ENCODE results near the gene NR4A3.
"Not testable (repeated sequence)": the region's sequence is repeated elsewhere in the genome, so short reads cannot be mapped to it uniquely, and the experiment has no call there.

NR4A3 gene

DNA sequence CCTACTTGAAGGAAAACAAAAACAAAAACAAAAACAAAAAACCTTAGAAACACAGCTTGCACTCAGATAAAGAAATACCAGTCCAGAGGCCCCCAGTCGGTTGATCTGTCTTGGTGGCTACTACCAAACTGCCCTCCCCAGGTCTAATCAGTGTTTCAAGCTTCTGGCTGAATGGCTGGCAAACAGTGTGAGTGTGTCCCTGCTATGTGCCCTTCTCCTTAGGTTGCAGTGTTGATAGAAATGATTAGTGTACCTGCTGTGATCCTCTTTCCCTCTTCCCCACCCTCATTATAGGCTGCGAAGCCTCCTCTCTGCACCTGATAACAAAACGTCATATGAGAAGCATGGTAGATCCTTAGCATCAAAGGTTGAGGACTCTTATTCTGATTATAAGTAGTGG lies 12.8 kb downstream of the NR4A3 start:
- no peak for DNase-seq (ENCODE audit: low read depth)

DNA sequence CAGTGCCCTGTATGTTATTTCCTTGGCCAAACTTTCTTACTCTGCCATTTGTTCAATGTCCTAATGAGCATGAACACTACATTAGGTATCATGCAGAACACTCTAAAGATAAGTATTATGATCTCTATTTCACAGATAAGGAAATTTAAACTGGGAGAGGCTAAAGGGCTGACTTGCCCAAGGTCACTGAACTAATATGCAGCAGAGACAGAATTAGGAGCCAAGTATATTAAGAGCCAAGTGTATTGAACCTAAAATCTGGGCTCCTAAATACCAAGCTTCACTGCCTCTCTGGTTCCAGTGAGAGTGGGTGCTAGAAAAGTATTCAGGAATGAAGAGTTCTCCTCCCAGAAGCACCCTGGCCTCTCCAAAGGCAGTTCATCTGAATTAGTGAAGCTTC lies 13.5 kb downstream of the NR4A3 start:
- DNase-seq (ENCODE audit: low read depth) = no peak

DNA sequence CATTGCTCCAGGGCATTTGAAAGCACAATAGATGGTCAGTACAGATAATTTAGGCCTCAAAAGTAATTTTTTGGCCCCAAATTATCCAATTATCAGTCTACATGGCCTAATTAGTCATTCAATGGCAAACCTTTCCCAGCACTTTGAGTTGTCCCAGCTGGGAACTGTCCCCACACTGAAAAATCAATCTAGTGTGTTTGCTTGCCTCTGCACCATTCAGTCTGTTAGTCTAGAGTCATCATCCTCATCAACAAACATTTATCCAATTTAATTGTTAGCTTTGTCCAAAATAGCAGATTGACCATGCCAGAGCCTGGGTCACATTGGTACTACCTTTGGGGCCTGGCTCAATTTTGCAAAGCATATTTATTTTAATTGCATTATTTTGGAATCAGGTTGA lies 13.9 kb downstream of the NR4A3 start:
- DNase-seq (ENCODE audit: low read depth) = no peak

DNA sequence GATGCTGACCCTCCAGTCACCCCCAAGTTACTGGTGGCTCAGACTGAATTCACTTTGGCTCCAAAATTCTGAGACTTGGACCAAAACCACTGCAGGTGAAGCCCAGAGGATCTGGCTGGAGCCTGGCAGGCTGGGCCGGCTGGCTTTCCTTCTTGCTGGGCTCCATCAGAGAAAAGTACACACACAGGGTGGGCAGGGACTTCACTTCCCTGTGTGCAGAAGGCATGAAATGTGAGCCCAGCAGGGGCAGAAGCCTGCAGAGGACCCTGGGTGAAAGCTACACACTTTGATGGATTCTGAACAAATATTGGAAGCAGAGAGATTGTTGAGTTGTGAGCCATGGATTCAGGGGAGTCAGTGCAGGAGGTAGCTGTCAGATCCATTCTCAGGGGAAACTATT lies 18.4 kb downstream of the NR4A3 start:
- no peak for DNase-seq (ENCODE audit: low read depth)

DNA sequence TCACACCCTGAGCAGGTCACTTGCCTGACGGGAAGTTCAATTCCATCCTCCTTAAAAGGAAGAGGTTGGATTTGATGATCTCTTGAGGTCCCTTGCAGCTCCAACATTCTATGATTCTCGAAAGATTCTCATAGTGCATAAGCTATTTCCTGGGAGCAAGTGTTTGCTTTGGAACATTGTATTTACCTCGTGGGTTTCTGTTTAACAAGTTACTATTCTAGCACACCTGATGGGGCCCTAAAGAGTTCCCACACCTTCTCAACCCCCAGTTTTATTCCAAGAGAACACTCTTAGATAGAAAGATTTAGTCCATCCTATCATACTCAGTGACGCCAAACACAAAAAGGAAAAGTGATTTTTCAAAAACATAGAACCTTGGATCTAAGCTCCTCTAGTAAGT lies 23.4 kb downstream of the NR4A3 start:
- no peak for DNase-seq (ENCODE audit: low read depth)

DNA sequence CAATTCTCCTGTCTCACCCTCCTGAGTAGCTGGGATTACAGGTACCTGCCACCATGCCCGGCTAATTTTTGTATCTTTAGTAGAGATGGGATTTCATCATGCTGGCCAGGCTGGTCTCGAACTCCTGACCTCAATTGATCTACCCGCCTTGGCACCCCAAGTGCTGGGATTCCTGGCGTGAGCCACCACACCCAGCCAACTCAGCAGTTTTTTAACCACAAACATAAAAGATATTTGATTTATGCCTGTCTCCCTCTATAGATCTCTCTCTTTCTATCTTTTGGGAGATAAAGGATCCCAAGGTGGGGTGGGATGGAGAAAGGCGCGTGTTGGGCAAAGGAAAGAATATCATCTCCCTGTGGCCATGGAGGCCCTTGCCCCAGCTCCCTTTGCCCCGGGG lies 26.8 kb downstream of the NR4A3 start:
- no peak for DNase-seq (ENCODE audit: low read depth)

DNA sequence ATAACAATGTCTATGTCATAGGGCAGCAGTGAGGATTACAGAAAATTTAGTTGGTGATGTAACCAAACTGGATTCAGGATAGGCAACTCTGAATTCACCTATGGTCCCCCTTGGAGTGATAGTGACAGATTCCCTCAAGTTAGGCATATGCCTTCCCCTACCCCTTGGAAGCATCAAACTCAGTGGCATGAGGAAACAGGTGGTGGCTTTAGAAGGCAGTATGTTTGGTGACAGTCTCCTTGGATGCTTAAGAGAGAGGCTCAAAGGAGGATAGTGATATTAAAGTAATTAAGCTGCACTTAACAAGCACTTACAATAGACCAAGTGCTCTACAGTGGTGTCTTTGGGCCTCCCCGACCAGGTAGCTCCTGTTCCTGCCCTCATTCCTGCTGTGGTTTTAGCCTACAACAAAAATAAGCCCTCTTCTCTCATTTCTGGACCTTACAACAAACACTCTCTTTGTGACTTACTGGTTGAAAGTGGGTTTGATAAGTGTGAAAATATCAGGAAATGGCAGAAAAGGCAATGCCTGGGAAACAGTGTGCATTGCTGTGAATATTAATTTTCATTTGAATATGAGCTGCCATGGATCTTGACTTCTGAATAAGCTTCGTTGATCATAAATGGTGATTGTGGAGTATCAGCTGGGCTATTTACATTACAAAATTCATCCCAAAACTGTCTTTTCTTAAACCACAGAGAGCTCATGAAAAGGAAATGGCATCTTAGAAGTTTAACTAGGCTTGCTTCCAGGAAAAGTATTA lies 29.2 kb downstream of the NR4A3 start:
- DNase-seq (ENCODE audit: low read depth) = no peak

DNA sequence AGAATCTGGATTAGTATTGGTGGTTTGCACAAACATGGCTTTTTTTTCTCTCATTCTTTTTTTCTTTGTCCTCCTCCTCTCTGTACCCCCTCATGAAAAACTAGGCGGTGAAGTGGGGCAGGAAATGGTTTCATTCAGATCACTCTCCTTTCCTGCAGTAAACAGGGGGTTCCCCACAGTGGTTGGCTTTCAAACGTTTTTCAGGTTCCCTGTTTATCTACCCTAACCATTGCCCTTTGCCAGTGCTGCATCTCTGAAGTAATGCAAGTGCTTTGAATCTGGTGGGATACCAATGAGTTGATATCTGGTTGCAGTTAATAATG lies 29.8 kb downstream of the NR4A3 start:
- DNase-seq (ENCODE audit: low read depth) = no peak

DNA sequence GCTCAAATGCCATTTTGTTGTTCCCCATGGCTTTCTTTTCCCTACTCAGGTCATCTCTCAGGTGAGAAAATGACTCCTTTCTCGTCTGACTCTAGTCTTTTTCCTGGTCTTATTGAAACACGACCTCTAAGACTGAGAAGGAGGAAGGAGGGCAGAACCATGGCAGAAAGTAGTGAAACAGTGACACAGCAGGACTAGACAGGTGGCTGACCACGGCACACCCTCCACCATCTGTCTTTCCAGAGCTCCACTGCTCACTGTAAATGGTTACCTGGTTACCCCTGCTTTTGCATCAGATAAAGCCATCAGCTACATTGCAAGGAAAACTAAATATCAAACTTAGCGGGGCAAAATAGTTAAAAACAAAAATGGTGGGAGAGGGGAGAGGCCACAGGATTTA lies 30.9 kb downstream of the NR4A3 start:
- DNase-seq (ENCODE audit: low read depth) = no peak

DNA sequence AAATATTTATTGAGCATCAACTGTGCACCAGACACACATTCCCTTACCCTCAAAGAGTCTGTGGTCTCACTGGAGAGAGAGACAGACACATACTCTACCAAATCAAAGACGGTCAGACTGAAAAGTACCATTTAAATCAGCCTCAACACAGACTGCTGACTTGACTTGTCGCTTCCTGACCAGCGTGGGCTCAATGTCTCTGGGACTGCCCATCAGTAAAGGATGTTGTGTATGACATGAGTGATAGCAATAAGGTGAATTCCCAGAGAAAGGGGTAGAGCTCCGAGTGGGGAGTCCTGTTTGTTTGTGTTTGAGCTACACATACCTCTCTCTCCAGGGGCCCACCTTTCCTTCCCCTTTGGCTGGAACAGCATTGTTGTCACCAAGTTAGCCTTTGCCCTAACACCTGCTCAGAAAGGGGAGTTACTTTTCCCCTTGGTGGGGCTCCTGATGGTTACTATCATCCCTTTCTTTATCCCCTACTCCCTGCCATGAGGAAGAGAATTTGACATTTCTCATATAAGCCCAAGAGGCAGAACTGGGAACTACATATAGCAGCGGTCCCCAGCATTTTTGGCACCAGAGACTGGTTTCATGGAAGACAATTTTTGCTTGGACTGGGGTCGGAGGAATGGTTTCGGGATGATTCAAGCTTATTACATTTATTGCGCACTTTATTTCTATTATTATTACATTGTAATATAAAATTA lies 33.9 kb downstream of the NR4A3 start:
- DNase-seq (ENCODE audit: low read depth) = no peak

DNA sequence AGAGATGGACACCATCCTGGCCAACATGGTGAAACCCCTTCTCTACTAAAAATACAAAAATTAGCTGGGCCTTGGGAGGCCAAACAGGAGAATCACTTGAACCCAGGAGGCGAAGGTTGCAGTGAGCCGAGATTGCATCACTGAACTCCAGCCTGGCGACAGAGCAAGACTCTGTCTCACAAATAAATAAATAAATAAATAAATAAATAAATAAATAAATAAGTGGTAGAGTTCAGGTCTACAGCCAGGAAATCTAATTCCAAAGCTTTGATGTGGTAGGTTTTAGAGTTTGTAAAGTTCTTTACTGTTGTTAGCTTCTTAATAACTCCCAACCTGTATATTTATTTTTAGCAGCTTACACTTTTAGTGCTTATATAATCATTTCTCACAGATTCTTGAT lies 35.9 kb downstream of the NR4A3 start:
- DNase-seq (ENCODE audit: low read depth) = not testable (repeated sequence)

DNA sequence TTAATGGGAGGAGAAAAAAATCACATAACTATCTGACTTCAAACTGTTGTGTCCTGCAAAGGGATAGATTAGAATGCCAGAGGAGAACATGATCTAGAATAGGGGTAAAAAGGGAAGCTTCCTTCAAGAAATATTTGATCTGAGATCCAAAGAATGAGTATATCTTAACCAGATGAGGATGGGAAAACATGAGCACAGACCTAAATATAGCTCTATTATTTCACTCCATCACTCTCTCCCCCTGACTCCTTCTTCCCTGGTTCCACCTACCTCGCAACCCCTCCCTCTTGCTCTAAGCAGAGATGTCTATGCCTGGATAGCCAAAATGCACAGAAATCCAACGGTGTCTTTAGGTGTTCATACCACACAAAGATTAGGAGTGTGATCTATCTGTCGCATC lies 36.4 kb downstream of the NR4A3 start:
- no peak for DNase-seq (ENCODE audit: low read depth)

DNA sequence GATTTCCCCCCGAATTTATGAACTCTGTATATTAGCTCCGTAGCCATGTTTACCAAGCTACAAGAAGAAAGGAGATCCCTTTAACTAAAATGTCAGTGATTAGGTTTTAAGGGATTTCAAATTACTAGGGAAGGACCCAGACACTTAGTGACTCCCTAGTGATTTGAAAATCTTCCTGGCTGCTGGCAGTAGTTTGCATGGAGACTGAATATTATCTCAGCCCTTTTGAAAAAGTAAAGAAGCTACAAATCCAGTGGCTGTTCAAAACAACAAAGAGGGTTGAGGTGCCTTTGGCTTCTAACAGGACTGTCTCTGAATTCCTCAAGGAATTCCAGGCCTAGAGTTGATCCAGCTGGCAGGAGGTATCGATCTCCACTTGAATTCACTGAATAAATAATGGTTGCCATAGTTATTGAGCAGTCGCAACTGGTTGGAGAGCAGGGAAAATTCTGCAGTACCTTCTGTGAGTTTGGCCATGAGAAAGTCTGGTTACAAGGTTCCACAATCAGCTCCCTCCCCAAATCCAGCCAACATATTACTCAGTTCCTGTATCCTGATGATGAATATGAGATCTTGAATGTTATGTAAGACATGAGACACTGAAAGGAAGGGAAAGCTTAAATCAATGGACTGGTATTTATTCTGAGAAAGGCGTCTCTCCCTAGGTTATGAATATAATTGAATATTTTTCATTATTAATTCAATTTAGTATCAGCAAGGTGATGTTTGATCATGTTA lies 37.7 kb downstream of the NR4A3 start:
- DNase-seq (ENCODE audit: low read depth) = no peak

DNA sequence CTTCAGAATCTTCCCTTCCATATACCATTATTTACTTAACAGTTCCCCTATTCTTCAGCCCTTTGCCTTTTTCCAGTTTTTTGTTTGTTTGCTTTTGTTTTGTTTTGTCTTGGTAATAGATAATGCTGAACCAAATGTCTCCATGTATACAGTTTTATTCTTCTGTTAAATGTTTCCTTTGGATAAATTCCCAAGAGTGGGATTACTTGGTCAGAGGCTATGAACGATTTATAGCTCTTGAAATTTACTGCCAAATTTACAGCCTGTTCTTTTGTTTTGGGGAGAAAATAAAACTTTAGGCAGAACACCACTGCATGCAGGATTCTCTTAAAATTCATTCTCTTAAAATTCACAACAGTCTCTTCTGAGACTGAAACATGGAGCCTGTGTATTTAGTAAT lies 38.6 kb downstream of the NR4A3 start:
- no peak for DNase-seq (ENCODE audit: low read depth)

DNA sequence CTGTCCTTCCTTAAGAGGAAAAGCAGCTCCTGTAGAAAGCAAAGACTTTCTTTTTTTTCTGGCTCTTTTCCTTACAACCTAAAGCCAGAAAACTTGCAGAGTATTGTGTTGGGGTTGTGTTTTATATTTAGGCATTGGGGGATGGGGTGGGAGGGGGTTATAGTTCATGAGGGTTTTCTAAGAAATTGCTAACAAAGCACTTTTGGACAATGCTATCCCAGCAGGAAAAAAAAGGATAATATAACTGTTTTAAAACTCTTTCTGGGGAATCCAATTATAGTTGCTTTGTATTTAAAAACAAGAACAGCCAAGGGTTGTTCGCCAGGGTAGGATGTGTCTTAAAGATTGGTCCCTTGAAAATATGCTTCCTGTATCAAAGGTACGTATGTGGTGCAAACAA lies 42.3 kb downstream of the NR4A3 start:
- no peak for DNase-seq (ENCODE audit: low read depth)

DNA sequence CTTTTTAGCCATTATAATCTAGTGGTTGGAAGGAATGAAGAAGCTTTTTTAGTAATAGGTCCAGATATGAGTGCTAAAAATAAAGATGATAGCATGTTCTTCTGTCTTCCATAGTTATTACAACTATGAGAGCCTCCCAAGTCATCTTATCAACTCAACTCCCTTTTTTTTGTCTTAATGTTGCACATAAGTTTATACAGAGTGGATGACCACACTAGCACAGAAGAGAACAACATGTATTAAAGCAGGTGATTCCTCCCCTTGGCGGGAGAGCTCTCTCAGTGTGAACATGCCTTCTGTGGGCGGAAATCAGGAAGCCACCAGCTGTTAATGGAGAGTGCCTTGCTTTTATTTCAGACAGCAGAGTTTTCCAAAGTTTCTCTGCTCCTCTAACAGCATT lies 44.7 kb downstream of the NR4A3 start:
- DNase-seq (ENCODE audit: low read depth) = no peak

DNA sequence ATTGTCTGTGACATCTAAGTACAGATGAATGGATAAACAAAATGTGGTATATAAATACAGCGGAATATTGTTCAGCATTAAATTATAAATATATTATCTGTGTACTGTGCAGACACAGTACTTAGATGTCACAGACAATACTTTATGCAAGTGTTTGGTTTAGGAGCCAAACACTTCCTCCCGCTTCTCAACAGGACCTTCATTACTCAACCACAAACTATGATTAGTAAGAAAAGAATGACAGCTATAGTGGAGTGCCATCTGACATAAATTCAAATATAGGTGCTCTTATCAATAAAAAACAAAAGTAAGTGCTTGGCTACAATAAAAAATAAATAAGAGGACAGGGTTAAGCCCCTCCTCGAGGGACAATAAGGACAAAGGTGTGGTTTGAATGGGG lies 45.9 kb downstream of the NR4A3 start:
- DNase-seq (ENCODE audit: low read depth) = no peak

DNA sequence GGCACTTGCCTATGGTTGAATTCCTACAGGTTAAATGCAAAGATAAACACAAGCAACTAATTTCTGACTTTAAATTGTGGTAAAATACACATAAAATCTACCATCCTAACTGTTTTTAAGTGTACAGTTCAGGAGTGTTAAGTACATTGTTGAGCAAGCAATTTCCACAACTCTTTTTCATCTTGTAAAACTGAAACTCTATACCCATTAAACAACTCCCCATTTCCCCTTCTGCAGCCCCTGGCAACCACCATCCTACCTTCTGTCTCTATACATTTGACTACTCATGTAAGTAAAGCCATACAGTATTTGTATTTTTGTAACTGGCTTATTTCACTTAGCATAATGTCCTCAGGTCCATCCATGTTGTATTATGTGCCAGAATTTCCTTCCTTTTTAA lies 46.3 kb downstream of the NR4A3 start:
- no peak for DNase-seq (ENCODE audit: low read depth)

DNA sequence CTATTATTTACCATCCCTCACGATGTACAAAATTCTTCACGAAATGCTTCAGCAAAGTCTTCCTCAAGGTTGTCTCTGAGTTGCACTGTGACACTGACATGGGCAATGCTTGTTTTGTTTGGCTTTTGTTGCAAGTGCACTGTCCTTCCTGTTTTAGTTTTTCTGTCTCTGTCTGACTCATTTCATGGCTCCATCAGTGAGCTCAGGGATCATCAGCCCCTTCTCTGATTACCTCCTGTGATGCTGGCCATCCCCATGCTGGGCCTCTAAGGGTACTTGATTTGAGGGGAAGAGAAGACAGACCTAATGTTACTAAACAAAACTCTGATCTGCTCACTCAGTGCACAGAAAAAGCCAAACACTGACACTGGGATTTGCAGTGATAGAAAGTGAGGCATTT lies 47.2 kb downstream of the NR4A3 start:
- no peak for DNase-seq (ENCODE audit: low read depth)

DNA sequence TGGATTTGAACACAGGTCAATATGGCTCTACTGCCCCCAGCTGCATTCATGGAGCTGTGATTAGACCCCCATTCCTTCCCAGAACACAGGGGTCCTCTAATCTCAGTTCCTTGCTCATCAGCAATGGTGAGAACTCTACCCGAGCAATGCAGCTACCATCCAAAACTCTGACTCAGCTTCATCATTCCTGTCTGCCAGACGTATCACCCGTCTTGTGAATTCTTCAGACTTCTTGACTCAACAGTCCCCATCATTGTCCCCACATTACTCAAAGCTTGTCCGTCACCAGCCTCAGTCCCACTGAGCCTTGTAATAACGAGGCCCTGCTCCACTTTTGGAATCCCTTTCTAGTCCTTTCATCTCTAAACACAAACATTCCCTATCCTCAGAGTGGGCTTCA lies 48.4 kb downstream of the NR4A3 start:
- no peak for DNase-seq (ENCODE audit: low read depth)

DNA sequence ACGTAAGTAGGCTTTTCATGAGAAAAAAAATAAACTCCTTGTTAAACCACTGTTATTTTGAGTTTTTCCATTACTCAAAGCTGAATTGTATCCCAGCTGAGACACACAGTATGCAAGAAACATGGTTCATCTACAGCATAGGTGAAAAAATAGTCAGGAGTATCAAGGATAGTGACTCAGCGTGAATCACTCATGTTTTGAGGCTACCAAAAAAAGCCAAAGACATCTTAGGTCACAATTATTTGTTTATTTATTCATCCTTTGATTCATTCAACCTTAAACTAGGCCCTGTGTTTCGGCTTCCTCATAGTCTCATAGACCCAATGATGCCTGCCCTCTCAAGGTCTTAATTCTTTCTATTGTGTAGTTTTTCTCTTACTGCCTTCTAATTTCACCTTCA lies 51.8 kb downstream of the NR4A3 start:
- no peak for DNase-seq (ENCODE audit: low read depth)

DNA sequence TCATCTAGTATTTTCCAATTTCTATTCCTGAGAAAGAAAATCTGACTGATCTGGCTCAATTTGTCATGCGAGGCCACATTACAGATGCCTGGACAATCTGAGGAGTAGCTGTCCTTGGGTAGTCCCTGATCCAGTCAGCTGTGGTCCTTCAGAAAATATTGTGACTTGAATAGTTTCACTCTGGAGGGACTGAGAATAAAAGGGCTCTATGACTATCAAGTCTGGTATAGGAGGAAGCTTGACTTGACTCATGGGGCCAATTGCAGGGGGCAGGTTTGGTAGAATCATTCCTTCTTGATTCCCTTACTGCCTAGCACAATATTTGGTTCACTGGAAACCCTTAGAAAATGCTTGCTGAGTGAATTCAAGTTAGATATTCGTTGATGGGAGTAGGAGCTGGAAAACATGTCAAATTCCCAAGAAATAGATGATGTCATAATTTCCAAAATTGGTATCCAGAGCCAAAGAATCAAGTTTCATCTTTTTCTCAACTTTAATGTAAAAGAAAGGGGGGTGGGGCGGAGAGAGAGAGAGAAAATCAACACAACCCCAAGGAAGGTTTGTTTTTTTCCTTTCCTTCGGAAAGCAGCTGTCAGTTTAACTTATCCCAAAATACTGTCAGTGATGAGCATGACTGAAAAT lies 52.4 kb downstream of the NR4A3 start:
- DNase-seq (ENCODE audit: low read depth) = no peak

DNA sequence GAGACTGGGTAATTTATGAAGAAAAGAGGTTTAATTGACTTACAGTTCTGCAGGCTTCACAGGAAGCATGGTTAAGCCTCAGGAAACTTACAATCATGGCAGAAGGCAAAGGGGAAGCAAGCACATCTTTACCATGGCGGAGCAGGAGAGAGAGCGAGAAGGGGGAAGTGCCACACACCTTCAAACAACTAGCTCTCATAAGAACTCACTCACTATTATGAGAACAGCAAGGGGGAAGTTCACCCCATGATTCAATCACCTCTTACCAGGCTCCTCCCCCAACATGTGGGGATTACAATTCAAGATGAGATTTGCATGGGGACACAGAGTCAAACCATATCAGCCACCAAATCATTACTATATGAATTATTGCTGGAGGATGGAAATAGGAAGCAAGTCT lies 54.5 kb downstream of the NR4A3 start:
- no peak for DNase-seq (ENCODE audit: low read depth)

Data from stimulated activated CD8-positive, alpha-beta memory T cell treated with anti-CD3 and anti-CD28 coated beads, Interleukin-4, amount 100 ng/mL, for 24 hours (primary cell).